ENCODE measurements around the gene DNAJB6.
"Not testable (repeated sequence)": the region's sequence is repeated elsewhere in the genome, so short reads cannot be mapped to it uniquely, and the experiment has no call there.

The DNAJB6 gene

DNA sequence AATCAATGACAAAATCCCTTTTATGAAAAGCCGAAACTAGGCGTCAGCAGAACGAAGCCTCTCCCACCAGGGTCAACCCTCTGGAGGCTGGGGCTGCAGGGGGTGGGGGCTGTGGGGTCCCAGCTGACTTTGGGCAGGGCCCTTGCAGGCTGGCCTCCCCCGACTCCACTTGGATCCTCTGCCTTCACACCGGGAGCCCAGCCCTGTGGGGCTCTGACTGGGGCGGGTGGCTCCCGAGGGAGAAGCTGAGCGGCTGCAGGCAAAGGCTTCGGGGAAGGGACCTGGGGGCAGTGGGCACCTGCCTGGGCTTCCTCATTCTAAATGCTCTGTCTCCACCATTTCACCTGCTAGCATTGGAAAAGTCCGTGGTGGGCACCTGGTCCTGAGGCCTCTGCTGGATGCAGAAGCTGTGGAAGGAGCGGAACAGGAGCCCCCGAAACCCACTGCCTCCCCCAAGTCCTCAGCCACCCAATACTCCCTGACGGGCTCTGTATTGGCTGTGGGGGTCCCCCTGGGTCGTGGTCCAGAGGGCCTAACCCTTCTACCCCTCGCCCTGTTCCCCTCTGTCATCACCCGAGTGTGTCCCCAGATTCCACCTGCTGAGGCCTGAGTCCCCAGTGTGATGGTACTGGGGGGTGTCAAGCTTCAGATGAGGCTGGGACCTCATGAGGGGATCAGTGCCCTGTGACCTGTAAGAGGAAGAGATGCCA lies 108.6 kb downstream of the DNAJB6 start:
- no peak for DNase-seq

- DNase-seq: no peak
Observed at GRCh38 chr7:157445956-157446295, 109.1 kb downstream of the DNAJB6 start.

- no peak for DNase-seq
Observed at GRCh38 chr7:157446322-157446721, 109.5 kb downstream of the DNAJB6 start.

DNA sequence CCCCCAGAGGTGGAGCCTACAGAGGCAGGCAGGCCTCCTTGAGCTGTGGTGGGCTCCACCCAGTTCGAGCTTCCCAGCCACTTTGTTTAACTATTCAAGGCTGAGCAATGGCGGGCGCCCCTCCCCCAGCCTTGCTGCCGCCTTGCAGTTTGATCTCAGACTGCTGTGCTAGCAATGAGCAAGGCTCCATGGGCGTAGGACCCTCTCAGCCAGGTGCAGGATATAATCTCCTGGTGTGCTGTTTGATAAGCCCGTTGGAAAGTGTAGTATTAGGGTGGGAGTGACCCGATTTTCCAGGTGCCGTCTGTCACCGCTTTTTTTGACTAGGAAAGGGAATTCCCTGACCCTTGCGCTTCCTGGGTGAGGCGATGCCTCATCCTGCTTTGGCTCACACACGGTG lies 117.2 kb downstream of the DNAJB6 start:
- DNase-seq: not testable (repeated sequence)

DNA sequence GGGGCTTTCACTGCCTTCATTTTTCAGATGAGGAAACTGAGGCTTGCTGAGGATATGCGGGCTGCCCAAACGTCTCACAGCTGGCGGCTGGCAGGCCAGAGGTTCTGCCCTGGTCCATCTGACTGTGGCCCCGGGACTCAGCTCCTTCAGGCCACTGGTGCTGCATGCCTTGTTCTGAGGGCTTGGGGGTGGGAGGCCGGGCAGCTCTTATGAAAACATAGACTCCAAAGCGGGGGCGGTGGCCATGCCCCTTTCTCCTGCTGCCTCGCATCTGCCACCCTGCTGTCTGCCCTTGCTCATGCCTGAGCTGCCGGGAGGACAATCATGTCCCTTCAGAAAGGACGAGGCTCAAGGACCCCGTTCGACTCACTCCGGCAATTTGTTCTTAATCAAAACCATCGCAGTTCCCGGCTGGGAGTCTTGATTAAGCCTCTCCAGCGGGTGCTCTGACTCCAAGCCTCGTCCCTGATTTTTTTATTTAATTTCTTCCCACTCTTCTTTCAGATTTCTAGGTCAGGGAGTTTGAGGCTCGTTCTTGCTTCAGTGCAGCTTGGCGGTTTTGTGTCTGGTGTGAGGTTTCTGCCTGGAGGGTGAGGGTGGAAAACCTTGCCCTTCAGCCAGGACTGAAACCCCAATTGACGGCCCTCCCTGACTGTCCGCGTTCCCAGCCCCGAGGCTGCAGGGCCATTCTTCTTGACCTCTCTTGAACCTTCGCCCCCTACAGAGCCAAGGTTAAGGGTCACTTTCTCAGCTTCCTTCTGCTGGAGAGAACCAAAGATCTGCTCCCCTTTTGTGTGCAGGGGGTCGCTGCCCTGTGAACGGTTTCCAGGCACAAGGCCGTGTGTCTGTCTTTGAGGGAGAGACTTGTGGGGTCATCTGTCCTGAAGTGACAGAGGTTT lies 120.8 kb downstream of the DNAJB6 start:
- DNase-seq: no peak

DNA sequence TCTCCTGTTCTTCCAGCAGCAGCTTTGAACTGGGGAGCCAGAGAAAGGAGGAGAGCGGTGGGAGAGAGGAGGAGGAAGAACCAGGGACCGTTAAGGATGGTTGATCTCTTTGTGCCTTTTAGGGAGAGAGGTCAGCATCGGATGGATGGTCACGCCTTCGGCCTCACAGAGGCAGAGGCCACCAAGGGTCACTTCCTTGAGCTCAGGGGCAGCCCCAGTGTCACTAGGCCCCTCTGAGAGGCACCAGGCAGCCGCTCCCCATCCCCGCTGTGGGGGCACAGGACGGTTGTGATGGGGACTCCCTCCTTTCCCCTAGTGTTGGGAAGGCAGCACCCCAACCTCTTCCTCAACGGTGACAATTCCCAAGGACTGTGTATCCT lies 121.4 kb downstream of the DNAJB6 start:
- DNase-seq: no peak

DNA sequence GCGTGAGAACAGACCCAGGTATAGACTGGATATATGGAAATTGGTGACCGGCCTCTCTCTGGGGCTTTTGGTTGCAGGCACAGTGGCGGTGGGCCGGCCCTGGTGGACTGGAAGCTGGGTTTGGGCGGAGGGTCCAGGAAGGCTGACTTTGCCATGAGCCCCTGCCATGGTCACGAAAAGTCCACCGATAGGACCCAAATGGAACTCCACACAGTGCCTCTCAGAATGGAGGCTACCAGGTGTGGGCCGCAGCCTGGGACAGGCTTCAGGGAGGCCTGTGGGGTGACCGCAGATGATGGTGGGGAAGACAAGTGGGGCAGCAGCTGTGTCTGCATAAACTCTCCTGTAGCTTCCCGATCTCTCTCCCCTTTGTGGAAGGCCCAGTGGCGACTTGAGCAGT lies 123.2 kb downstream of the DNAJB6 start:
- DNase-seq: no peak

DNA sequence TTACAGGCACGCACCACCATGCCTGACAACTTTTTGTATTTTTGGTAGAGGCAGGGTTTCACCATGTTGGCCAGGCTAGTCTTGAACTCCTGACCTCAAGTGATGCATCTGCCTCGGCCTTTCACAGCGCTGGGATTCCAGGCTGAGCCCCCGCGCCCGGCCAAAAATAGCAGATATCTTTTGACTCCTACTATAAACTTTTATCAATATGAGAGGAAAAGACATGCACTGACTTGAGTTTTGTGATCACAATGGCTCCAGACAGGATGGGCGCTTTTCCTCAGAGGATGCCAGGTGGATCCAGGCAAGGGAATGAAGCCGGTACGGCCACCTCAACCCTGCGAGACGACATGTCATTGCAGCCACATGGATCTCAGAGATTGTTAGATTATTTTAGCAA lies 123.9 kb downstream of the DNAJB6 start:
- DNase-seq: no peak

- DNase-seq: no peak
Observed at GRCh38 chr7:157461573-157462418, 125.0 kb downstream of the DNAJB6 start.

- no peak for DNase-seq
Observed at GRCh38 chr7:157462419-157462771, 125.6 kb downstream of the DNAJB6 start.

DNA sequence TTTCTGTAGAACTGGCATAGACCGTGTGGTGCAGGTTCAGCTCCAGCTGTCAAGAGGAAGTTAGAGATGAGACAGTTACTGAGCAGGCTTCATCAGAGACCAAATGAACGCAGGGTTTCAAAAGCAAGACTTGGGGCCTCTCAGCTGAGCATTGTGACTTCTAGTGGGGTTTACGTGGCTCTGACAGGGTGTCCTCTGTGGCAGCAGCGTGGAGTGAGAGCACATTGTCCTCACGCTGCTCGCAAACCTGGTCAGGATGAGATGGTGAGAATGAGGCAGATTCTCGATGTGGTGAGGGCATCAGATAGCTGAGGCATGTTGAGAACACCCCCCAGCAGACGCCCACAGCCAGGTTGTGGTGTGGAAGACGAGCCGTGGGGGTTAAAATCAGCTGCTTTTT lies 126.0 kb downstream of the DNAJB6 start:
- no peak for DNase-seq

DNA sequence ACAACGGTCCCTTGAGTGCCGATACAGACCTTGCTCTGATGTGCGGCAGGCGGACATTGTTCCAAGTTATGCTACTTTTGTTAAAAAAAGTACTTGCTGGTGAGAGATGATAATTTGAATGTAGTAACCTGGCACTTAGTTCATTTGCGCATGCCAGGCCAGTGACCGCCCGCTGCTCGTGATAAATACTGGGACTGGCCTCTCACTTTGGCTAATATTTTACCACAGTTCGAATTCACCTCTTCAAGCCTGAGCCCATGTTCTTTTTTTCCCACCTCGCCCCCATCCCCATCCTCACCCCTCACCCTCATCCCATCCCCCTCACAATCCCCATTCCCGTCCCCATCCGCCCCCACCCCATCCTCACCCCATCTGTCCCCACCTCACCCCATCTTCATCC lies 126.4 kb downstream of the DNAJB6 start:
- no peak for DNase-seq

DNA sequence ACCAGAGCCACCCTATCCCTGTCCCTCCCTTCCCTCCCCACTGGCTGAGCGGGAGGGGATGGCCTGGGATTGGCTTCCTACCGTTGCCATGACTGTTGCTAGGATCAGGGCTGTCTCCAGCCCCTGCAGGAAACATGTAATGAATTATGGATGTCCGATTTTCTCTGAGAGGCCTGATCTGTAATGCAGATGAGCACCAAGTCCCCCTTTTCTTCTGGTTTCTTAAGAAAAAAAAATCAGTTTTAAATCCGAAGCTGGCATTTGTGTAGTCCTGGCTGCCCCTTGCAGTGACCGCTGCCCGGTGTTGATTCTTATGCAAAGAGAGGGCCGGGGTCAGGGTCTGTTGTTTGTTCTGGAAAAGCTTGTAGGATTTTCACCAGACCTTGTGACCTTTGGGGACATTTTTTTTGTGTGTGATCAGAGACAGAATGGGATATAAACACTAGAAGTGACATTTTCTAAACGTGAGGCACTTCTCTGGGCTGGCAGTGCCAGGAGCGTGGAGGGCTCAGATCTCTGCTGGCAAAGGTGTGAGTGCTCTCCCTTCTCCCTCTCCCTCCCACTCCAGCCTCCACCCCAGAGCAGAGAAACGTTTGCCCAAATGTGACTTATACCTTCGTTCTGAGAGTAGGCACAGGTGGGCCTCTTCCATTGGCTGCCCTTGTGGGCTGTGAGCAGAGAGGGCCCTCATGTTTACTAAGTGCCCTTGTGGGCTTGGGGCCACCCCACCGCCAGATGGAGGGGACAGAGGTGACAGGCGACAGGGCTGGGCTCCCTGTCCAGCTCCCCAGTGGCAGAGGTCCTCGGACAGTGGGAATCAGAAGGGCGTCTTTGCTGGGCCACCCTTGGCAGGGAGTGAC lies 127.5 kb downstream of the DNAJB6 start:
- no peak for DNase-seq

DNA sequence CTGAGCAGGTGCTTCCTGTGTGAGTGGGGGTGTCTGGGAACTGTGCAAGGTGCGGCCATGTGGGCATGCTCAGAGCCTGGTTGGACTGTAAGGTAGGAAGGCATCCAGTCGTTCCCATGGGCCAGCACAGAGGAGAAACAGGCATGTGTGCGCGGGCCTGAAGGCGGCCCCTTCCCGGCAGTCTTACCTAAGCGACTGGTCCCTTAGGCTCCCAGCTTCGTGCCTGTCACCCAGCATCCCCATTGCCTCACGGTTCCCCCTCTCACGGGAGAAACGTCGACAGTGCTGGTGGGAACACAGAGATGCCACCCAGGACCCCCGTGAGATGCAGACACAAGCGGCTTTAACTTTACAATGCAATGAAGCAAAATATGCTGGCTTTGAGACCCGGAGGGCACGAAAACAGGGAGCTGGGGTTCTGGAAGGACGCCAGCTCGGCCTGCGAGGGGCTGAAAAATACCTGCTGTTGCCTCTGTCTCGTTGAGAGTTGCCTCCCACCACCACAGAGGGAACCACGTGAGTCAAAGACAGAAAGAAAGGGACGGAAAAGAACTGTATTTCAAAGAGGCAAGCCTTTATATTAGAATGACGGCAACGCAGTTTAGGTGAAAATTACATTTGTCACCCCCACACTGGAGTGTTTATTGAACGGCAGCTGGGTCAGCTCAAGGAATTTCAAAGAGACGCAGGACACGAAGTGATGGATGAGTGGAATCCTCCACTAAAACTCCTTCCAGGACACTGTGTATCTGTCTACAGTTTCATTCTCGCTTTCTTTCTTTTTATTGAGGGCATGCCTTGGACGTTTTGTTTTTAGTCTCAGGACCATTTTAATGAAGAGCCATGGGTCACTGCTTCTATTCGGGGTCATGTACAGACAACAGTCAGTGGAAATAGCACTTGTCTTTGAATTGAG lies 128.4 kb downstream of the DNAJB6 start:
- no peak for DNase-seq

GRCh38 chr7:157465891-157466866 lies 129.4 kb downstream of the DNAJB6 start:
- no peak for DNase-seq

GRCh38 chr7:157466867-157467261 lies 130.1 kb downstream of the DNAJB6 start:
- no peak for DNase-seq

Measured in activated CD4-positive, alpha-beta T cell treated with anti-CD3 and anti-CD28 coated beads, Interleukin-2, amount 50 U/mL, for 1 hour (primary cell).